ENCODE results near the gene GABRG3. TPM values are rescaled to one million over a fixed set of nuclear protein-coding genes. Genes with fewer than 3 reads are reported as not detected.
A peak's percentile ranks its signal among the peaks of the same experiment; 100 is the strongest.

Gene GABRG3
- total RNA-seq, 1 experiment from 2014 or later, result not detected

DNA sequence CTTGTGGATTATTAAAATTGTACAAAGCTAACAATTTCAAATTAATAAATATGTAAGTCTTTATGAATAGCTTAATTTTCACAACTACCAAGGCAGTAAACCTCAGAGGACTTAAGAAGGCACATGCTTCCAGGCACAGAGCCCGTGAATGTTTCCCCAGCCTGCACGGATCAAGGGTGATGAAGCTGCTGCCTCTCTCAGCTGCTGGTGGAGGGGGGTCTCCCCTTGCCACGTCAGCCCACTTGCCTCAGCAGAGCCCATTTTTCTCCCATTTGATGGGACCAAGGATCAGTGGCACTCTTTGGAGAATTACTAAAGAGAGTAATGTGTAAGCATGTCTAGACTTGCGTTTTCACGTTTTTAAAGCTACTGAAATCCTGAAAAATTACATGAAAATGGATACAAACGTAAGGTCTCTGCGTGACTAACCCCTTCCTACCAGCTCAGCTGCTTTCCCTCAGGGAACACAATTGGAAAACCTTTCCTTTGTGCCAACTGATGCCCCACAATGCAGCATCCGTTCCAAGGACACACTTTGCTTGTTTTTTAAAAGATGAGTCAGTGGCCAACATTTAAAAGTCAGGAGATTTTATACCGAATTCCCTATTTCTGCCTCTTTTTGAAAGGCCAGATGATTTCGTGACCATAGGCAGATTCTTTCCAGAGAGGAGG, 494.1 kb downstream of the GABRG3 start:
- no peak overlapping the region for H3K27ac ChIP-seq
- no peak overlapping the region for H3K4me3 ChIP-seq
- DNase-seq (ENCODE audit: low read depth in 1 of 2, low spot score in 2 of 2), result peak in 1 of 2 experiments; percentile 21
- H3K9me3 ChIP-seq (replicated peaks), result 0 out of 2 replicates have a peak, but pooled peaks cover 2% of the 10 kb centered on the region
- H3K27me3 ChIP-seq (replicated peaks), result no peaks in the 10 kb centered on the region
- no peaks in the 10 kb centered on the region for H3K36me3 ChIP-seq
- H3K4me1 ChIP-seq (replicated peaks), result peaks cover 32% of the 10 kb centered on the region

DNA sequence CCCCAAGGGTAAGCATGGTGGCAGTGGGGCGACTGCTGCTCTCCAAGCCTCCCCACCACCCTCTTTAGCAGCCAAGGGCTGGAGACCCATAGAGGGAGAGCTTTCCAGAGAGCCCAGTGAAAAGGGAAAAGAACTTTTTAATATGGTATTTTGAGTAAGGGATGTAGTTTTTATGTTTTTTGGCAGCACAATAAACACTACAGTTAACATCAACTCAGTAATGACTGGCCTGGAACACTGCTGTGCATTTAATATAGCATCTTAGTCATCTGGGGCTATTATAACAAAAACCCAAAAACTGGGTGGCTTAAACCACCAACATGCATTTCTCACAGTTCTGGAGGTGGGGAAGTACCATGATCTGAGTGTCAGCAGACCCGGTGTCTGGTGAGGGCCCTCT, 495.8 kb downstream of the GABRG3 start:
- Histone ChIP-seq H3K4me1 (replicated peaks) (peaks cover 32% of the 10 kb centered on the region), H3K4me3 (no peak overlapping the region), H3K27ac (no peak overlapping the region), H3K27me3 (replicated peaks) (no peaks in the 10 kb centered on the region), H3K9me3 (replicated peaks) (0 out of 2 replicates have a peak, but pooled peaks cover 1% of the 10 kb centered on the region), H3K36me3 (no peaks in the 10 kb centered on the region)
- peak in 1 of 2 experiments; percentile 28 for DNase-seq (ENCODE audit: low read depth in 1 of 2, low spot score in 2 of 2)

DNA sequence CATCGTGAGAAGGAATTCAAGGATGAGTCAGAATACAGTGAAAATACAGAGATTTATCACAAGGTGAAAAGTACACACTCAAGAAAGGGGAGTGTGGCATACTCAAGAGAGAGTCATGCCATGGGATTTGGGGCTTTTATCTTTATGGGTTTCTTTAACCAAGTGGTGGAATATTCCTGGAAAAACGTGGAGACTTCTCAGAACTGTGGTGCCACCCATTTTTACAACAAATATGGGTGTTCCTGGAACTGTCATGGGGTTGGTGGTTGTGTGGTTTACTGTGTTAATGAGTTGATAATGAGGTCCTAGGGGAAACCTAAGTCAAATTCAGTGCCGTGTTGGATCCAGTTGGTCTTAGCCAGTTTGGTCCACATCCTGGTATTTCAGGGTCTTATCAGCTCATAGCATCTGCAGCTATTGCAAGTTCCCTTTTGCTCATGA, 497.2 kb downstream of the GABRG3 start:
- no peak for DNase-seq (ENCODE audit: low read depth in 1 of 2, low spot score in 2 of 2)
- no peaks in the 10 kb centered on the region for H3K9me3 ChIP-seq (replicated peaks)

DNA sequence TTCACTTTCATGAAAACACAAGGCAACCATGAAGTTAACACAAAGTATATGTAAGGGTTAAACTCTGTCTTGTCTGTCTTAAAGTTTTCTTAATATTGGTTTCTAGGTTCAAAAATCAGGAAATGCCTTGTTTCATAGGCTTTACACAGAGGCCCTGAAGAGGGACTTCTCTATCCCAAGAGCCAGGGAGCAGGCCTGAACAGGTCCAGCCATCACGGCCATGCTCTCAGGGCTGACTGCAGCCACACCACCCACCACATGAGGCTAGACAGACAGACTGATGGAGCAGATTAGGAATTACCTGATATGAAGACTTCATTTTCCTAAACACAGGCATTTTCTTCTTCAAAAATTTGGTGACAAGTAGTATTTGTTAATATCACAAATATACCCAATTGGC, 502.9 kb downstream of the GABRG3 start:
- Histone ChIP-seq H3K4me1 (replicated peaks) (no peaks in the 10 kb centered on the region), H3K27me3 (replicated peaks) (no peaks in the 10 kb centered on the region), H3K36me3 (no peaks in the 10 kb centered on the region), H3K9me3 (replicated peaks) (0 out of 2 replicates have a peak, but pooled peaks cover 2% of the 10 kb centered on the region), H3K4me3 (no peak overlapping the region), H3K27ac (no peak overlapping the region)
- no peak for DNase-seq (ENCODE audit: low read depth in 1 of 2, low spot score in 2 of 2)

More for the DNA sequence above, 497.2 kb downstream of the GABRG3 start:
- Histone ChIP-seq H3K36me3 (no peaks in the 10 kb centered on the region), H3K4me1 (replicated peaks) (peaks cover 32% of the 10 kb centered on the region), H3K27me3 (replicated peaks) (no peaks in the 10 kb centered on the region), H3K4me3 (no peak overlapping the region), H3K27ac (no peak overlapping the region)

DNA sequence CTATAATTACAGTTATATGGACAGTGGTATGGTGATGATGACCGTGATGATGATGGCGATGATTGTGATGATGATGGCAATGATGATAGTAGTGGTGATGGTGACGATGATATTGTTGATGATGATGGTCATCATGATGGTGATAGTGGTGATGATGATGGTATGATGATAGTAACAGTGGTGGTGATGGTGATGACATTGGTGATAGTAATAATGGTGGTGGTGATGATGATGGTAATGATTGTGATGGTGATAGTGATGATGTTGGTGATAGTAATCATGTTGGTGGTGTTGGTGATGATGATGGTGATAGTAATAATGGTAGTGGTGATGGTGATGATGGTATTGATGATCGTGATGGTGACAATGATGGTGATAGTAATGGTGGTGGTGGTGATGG, 504.4 kb downstream of the GABRG3 start:
- Histone ChIP-seq H3K9me3 (replicated peaks) (0 out of 2 replicates have a peak, but pooled peaks cover 2% of the 10 kb centered on the region), H3K27ac (no peak overlapping the region), H3K36me3 (no peaks in the 10 kb centered on the region), H3K27me3 (replicated peaks) (no peaks in the 10 kb centered on the region), H3K4me1 (replicated peaks) (no peaks in the 10 kb centered on the region), H3K4me3 (no peak overlapping the region)
- no peak for DNase-seq (ENCODE audit: low read depth in 1 of 2, low spot score in 2 of 2)

DNA sequence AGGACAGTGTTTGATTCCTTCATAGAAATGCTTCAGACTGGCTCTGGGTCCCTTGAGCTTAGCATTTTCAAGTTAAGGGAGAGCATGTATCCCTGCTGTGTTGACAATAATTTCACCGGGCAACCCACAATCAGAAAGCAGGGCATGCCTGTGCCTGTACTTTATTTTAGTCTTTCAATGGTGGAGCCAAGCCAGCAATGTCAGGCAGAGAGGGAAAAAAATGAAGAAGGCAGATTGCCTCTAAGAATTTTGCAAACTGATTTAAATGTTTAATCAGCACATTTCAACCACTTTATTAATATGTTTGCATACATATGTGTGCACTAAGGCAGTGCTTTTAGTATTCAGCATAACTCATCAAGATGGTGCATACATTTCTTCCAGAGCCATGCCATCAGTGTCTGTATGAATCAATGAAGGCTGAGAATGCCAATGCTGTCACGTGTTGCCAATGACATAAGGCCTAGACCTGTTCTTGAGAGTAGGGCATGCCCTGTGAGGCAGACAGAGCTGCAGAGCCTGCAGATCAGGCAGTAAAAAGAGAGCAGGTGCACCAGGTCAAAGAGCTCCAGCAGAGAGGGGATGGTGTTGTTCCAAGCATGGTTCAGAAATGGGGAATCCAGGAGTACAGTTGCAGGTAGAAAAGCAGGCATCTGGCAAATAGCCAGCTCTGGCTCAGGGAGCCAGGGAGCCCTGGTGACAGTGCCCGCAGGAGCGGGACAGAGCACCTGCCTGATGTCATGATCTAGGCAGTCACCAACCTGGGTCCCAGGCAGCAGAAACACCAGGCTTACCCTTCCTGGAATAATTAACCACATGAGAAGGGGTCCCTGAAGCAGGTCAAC, 508.5 kb downstream of the GABRG3 start:
- no peaks in the 10 kb centered on the region for H3K4me1 ChIP-seq (replicated peaks)
- H3K27ac ChIP-seq, result no peak overlapping the region
- no peaks in the 10 kb centered on the region for H3K36me3 ChIP-seq
- DNase-seq (ENCODE audit: low read depth in 1 of 2, low spot score in 2 of 2), result no peak
- H3K9me3 ChIP-seq (replicated peaks), result no peaks in the 10 kb centered on the region
- H3K27me3 ChIP-seq (replicated peaks), result no peaks in the 10 kb centered on the region
- H3K4me3 ChIP-seq, result no peak overlapping the region

DNA sequence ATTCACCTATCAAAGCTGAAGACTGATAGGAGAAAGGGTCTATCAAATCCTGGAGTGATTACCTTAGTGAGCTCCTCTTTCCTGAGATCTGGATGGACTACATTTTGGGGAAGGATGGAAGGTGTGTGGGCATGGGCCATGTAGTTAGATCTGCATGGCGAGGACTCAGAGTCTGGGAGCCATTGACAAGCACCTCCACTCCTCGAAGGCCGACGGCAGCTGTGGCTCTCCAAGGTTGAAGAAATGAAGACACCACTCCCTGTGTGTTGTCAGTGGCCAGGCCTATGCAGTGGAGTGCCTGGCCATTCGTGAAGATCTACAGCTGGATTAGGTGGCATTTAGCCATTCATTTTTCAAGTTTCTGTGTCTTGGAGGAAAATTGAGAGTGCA, 509.2 kb downstream of the GABRG3 start:
- no peaks in the 10 kb centered on the region for H3K27me3 ChIP-seq (replicated peaks)
- no peaks in the 10 kb centered on the region for H3K4me1 ChIP-seq (replicated peaks)
- no peak overlapping the region for H3K4me3 ChIP-seq
- no peaks in the 10 kb centered on the region for H3K36me3 ChIP-seq
- DNase-seq (ENCODE audit: low read depth in 1 of 2, low spot score in 2 of 2), result no peak
- no peak overlapping the region for H3K27ac ChIP-seq
- no peaks in the 10 kb centered on the region for H3K9me3 ChIP-seq (replicated peaks)

DNA sequence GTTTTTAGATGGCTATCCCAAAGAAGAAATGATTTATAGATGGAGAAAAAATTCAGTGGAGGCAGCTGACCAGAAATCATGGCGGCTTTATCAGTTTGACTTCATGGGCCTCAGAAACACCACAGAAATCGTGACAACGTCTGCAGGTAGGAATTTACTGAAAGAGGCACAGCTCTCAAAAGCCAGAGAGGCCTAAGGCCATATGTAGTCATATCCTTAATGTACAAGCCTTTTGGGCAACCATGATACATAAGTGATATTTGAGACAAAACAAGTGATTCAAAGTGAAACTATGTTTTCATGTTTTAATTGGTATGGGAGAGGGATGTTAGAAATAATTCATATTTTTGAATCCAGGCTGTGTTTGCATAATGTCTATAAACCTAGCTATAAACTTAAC, 509.7 kb downstream of the GABRG3 start:
- Histone ChIP-seq H3K27me3 (replicated peaks) (no peaks in the 10 kb centered on the region), H3K4me1 (replicated peaks) (no peaks in the 10 kb centered on the region), H3K4me3 (no peak overlapping the region), H3K27ac (no peak overlapping the region), H3K36me3 (no peaks in the 10 kb centered on the region), H3K9me3 (replicated peaks) (no peaks in the 10 kb centered on the region)
- no peak for DNase-seq (ENCODE audit: low read depth in 1 of 2, low spot score in 2 of 2)

DNA sequence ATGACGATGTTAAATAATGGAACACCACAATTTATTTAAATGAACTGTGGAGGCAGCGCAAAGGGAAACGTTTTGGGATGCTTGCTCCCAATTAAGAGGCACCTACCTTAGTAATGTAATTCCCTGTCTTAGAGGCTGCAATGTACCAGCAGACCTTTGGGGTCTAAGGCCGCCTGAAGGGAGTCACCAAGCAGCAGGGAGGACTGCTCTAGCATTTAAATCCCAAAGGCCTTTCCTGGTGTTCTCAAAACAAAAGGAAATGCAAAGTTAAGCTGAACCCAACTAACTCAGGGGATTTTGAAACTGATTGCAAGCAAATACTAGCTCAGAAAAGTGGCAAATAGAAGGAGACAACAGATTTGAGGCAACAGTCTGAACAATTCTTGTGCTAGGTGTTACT, 510.8 kb downstream of the GABRG3 start:
- Histone ChIP-seq H3K36me3 (no peaks in the 10 kb centered on the region), H3K27ac (no peak overlapping the region)

DNA sequence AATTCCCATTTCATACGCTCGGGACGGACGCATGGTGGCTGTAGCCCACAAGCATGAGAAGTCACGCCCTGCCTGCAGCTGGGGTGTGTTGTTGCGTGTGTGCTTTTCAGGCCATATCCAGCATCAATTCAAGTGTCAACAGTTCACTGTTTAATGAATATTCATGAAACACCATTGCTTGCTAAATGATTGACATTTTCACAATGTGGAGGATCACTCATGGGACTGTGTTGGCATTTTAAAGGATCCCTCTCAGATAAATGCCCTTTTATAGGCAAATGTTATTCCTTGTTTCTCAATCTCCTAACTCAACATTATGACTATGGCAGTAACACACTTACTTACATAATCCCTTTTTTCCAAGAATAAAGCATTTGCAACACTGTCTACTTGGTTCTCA, 511.3 kb downstream of the GABRG3 start:
- no peaks in the 10 kb centered on the region for H3K4me1 ChIP-seq (replicated peaks)
- H3K36me3 ChIP-seq, result no peaks in the 10 kb centered on the region

More for the DNA sequence above, 510.8 kb downstream of the GABRG3 start:
- Histone ChIP-seq H3K27me3 (replicated peaks) (no peaks in the 10 kb centered on the region), H3K4me3 (no peak overlapping the region), H3K9me3 (replicated peaks) (no peaks in the 10 kb centered on the region), H3K4me1 (replicated peaks) (no peaks in the 10 kb centered on the region)
- no peak for DNase-seq (ENCODE audit: low read depth in 1 of 2, low spot score in 2 of 2)

DNA sequence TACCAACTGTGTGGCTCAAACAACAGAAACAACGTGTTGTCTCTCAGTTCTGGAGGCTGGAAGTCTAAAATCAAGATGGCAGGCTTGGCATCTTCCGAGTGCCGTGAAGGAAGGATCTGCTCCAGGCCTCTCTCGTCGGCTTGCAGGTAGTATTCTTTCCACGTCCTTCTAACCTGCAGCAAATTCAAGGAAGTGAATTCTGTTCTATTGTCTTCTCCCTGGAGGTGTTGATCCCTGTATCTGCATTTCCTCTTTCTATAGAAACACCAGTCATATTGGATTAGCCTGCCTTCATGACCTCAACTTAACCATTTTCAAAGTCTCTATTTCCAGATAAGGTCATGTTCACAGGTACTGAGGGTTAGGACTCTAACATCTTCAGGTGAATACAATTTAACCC, 512.1 kb downstream of the GABRG3 start:
- Histone ChIP-seq H3K4me3 (no peak overlapping the region), H3K4me1 (replicated peaks) (no peaks in the 10 kb centered on the region), H3K9me3 (replicated peaks) (no peaks in the 10 kb centered on the region), H3K27me3 (replicated peaks) (no peaks in the 10 kb centered on the region), H3K36me3 (no peaks in the 10 kb centered on the region), H3K27ac (no peak overlapping the region)
- no peak for DNase-seq (ENCODE audit: low read depth in 1 of 2, low spot score in 2 of 2)

More for the DNA sequence above, 511.3 kb downstream of the GABRG3 start:
- no peak for DNase-seq (ENCODE audit: low read depth in 1 of 2, low spot score in 2 of 2)
- no peaks in the 10 kb centered on the region for H3K27me3 ChIP-seq (replicated peaks)
- H3K27ac ChIP-seq, result no peak overlapping the region
- no peaks in the 10 kb centered on the region for H3K9me3 ChIP-seq (replicated peaks)
- no peak overlapping the region for H3K4me3 ChIP-seq

DNA sequence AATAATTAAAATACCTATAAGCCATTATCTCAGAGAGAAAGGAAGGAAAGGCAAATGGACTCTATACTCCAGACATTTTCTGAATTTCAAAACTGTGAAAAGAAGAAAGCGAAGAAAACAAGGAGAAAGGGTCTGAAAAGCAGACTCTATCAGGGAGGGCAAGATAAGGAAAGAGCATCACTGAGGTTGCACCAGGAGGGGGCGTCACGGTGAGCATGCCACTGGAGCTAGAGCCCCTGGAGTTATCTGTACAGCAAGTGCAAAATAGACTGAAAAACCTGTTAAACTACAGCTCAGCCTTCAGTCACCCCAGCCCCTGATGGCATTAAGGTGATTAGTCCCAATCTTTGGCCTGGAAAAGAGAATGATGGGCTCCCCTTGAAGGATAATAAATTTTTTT, 514.3 kb downstream of the GABRG3 start:
- Histone ChIP-seq H3K27ac (no peak overlapping the region), H3K4me1 (replicated peaks) (no peaks in the 10 kb centered on the region), H3K4me3 (no peak overlapping the region), H3K27me3 (replicated peaks) (no peaks in the 10 kb centered on the region), H3K9me3 (replicated peaks) (no peaks in the 10 kb centered on the region), H3K36me3 (no peaks in the 10 kb centered on the region)
- no peak for DNase-seq (ENCODE audit: low read depth in 1 of 2, low spot score in 2 of 2)

DNA sequence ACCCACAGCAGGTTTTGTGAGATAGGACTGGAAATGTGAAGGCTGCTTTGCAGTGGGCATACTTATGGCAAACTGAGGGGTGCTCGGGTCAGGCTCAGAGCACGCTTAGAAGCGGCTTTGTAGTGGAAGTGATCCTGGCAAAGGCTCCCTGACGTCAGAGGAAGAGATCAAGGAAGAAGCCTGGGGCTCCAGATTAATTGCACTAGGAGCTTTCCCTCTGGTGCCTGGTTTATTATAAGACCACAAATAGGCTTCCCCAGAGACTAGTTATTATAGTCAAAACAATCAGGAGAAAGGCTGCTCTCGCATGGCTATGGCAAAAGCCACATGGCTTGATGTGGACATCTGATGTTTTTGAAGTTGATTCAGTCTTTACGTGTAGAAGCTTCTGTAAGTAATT, 515.1 kb downstream of the GABRG3 start:
- H3K9me3 ChIP-seq (replicated peaks), result no peaks in the 10 kb centered on the region
- H3K4me3 ChIP-seq, result no peak overlapping the region
- H3K4me1 ChIP-seq (replicated peaks), result no peaks in the 10 kb centered on the region
- no peaks in the 10 kb centered on the region for H3K27me3 ChIP-seq (replicated peaks)
- H3K27ac ChIP-seq, result no peak overlapping the region
- no peaks in the 10 kb centered on the region for H3K36me3 ChIP-seq
- no peak for DNase-seq (ENCODE audit: low read depth in 1 of 2, low spot score in 2 of 2)

Measured in SJSA1 (cell line).